HG03159 (cell line): ENCODE results near the gene PTPRD.
"Not testable (repeated sequence)": the region's sequence is repeated elsewhere in the genome, so short reads cannot be mapped to it uniquely, and the experiment has no call there.

Source experiments
- ATAC-seq: cut with Tn5 transposase; IDR thresholded peaks from one replicate; pipeline ENCODE4 v1.9.1; 2021; ENCODE audit warnings: mild to moderate bottlenecking, moderate library complexity; ENCODE audit not compliant: unreplicated experiment

Gene PTPRD

DNA sequence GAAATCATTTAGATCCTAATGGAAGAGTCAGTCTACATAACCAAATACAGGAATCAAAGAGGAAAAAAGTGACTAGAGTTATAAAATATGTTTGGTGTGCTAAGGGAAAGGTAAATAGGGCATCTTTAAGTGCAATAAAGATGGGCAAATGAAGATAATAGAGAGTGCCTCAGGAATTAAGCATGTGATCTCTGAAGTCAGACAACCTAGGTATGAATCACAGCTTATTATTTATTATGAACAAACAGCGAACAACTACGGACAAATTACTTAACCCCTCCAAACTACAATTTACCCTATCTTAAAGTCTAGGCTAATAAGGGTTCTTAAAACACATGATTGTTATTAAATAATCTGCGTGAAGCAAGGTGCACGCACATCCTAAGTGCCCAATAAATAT, 1903.1 kb downstream of the PTPRD start:
- no peak for ATAC-seq

DNA sequence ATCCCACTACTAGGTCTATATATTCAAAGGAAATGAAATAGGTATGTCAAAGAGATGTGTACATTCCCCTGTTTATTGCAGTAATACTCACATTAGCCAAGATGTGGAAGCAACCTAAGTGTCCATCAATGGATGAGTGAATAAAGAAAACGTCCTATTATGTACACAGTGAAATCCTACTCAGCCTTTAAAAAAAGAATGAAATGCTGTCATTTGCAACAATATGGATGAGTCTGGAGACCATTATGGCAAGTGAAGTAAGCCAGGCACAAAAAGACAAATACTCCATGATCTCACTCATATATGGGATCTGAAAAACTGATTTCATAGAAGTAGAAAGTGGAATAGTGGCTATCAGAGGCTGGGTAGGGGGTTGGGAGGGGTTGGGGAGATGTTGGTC, 1904.1 kb downstream of the PTPRD start:
- no peak for ATAC-seq

DNA sequence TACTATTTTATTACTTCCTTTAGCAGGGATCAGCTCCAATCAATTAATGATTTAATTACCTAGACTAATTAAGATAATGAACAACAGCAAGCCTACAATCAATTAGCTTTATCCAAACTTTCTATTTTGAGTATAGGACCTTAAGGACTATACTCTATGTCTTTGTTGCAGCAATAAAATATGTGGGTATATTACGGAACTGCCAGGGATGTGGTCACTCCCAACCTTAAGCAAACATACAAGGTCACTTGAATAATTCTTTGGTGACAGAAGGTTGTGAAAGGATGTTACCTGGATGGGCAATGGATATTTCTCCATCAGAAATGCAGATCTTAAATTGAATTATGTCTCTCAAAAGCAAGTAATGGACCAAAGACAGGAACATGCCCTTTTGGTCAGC, 1905.8 kb downstream of the PTPRD start:
- no peak for ATAC-seq

DNA sequence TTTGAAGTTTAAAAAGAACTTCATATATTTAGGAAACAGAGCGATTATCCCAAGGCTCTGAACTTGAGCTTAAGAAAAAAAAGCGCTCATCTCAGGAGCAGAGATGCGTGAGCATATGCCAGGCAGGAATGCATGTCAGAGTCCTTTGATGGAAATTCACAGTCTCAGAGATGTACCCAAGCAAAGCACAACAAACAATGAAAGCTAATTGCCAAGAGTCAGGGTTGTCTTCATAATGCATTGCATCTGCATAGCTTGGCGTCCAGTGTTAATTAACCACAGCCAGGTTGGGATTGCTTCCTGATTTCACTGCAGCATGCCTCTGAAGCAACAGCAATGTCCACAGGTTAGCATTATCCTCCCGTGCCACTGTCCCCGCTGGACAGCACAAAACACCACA, 1906.3 kb downstream of the PTPRD start:
- ATAC-seq = no peak

DNA sequence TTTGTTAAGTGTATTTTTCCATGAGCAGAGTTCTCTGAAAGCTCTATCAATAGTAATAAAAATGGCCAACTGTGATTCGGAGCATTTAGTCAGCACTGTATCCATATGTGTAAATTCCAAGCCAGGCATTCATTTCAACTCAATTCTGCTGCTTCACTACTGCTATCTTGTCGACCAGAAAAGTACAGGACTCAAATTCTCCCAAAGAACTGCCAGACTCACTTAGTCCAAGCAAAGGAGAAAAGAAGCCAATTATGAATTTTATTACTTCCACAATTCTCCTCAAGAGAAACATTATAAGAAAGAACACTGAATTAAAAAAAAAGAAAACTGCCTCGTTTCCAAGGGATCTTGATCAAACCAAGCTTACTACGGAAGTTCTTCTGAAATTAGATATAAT, 1906.9 kb downstream of the PTPRD start:
- ATAC-seq = no peak

DNA sequence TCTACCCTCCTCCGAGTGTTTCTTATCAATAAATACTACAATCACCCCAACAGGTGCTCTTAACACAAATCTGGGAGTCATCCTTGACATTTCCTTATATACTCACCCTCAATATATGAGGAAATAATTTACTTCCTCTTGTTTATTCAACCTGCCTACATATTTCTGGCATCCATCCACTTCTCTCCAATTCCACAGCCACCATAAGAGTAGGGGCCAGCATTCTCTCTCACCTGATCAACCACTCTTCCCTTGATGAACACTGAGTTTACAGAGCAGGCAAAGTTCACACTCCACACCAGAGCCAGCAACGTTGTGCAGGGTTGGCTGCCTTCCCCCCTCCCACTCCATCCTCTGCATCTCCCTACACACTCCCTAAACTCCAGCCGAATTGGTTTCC, 1908.9 kb downstream of the PTPRD start:
- ATAC-seq = no peak

DNA sequence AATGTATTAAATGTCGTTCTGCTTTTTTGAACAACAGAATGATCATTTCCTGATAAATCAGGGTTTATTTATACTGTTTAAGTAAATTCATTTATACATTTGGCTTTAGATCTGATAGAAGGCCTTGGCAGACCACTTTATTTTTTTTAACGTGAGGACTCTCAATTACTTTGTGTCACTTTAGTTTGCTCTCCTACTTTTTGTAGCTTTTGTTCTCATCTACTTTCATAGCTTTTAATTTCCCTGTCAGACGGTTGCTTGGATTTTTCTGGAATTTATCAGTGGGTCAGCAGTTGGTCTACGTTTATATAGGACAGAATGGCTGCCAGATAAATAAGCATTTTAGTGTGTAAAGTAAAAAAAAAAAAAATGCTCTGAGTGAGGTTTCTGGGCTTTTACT, 1910.9 kb downstream of the PTPRD start:
- ATAC-seq = no peak

DNA sequence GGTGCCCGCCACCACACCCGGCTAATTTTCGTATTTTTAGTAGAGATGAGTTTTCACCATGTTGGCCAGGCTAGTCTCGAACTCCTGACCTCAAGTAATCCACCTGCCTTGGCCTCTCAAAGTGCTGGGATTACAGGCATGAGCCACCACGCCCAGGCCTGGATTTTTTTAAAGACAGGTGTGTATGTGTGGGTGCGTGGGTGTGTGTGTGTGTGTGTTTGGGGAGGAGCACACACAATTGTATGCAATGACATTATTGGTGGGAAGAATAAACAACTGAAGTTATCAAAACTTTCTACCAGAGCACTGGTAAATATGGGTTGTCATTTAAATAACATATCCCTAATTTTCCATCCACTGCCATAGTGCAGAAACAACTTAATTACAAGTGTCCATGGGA, 1915.2 kb downstream of the PTPRD start:
- not testable (repeated sequence) for ATAC-seq

DNA sequence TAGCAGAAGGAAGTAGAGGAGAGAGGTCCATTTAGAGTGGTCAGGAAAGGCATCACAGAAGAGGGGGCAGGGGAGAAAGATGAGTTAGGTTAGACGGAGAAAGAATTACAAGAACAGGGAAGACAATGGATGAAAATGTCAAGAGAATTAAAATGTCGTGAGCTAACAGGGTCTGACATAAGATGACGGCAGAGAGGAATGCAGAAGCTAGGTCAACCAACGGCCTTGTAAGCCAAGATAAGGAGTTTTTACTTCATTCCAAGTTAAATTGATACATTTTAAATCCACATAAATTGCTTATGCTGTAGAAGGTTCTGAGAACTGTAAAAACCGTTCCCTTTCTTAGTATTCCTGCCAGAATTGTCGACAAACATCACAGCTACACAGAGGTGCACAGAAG, 1916.3 kb downstream of the PTPRD start:
- ATAC-seq = no peak

DNA sequence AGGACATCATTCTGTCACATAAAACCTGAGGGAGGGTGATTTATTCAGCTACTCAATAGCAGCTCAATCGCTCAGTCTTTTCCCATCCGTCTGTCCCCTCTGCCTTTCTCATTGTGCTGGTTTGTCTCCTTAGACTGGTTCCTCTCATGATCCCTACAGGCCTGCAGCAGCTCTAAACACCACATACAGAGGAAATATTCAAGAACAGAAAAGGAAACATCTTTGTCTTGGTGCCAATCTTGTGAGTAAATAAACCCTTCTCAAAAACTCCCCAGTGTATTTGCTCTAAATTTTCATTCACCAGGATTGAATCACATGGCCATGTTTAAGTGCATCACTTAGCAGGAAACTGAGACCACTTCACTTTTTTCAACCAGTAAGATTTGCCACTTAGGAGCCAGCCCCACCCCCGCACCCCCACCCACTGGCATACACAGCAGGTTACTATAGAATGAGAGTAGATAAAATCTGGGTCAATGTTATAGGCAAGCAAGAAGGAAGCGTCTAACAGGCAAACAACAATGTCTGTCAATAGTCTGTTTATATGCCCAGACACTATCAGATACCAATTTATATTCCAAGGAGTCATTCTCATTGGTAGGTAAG, 1917.7 kb downstream of the PTPRD start:
- ATAC-seq = no peak

DNA sequence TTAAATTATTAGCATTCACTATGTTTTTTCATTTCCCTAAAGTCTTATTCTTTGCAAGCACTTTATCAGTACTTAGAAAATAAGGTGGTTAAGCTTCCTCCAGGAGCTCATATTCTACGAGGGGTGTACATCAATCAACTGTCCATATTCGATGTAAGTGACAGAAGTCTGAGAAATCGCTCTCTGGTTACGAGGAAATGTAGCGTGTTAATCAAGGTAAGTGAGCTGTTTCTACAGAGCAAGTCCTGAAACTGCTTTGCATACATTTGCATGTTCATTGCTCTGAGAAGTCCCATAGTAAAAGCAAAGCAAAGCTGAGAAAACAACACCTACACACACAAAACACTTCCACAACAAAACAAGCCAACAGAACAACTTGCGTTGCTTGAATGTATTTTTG, 1919.3 kb downstream of the PTPRD start:
- no peak for ATAC-seq

DNA sequence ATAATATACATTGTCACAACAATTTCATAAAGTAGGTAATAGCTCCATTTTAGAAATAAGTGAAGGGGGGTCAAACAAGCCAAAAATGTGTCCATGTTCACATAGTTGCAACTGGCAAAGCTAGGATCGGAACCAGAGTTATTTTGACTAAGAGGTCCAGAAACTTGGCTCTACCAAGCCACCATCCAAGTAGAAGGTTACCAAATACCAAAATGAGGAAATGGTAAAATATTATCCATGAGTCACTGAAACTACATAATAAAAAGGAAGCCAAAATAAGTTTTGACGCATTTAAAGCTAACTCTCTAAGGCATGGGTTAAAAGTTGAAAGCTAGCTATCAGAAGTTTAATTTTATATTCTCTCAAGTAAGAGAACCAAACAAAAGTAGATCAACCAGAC, 1926.3 kb downstream of the PTPRD start:
- ATAC-seq = no peak

DNA sequence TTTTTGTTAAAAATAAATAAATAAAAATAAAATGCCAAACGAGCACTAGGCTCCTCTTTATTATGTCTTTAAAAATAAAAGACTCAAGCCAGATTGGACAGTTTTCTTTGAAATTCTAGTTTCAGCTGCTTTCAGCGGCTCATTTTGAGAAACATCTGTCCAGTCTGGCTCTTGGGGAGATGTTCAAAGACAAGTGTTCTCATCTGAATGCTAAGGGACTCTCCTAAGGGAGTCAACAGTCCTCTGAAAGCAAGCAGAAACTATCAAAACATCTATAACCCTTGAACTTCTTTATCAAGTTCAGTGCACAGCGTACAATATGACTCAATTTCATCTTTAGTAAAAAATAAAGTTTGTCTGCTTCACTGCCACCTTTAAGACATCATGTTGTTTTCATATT, 1927.0 kb downstream of the PTPRD start:
- no peak for ATAC-seq

DNA sequence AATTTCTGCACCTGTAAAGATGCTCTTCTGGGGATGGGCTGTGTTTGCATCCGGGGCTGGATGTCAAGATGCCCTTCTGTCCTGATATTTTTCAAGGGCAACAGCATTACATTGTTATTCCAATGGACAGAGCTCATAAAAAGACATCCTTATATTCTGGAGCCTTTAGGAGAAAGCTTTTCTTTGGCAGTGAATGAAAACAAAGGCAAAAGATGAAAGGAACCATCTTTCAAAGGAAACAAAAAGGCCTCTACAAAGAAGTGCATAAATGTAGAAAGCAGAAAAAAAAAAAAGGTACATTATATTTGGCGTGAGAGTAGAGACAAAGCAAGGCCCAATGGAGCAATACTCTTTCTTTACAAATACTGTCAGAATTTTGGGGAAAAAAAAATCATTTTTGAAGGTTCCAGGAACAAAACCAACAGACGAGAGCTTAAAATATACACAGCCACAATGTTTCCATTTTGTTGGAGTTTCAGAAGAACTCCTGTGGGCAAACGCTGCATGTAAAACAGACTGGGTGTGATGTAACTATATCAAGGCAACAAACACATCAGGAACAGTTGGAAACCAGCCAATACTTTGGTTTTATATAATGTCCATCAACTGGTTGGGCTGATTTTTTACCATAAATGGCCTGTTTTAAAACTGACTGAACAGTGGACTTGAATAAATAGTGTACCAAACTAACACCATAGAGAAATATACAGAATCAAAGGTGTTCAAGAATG, 1927.7 kb downstream of the PTPRD start:
- no peak for ATAC-seq

DNA sequence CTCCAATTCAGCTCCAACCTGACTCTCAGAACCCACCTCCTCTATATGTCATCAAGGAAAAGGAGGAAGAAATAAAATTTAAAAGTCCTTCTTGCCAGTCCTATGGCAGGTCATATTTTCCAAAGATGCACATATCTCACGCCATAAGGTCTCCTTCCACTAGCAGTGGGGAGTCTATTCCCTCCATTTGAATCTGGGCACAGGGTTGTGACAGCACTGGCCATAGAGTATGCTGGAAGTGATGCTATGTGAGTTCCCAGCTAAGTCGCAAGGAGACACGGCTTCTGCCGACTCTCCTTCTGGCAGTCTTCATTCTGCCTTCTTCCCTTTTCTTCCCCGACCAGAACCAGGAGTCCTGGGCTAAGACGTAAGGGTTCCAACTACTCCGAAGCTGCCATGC, 1929.3 kb downstream of the PTPRD start:
- ATAC-seq = no peak

DNA sequence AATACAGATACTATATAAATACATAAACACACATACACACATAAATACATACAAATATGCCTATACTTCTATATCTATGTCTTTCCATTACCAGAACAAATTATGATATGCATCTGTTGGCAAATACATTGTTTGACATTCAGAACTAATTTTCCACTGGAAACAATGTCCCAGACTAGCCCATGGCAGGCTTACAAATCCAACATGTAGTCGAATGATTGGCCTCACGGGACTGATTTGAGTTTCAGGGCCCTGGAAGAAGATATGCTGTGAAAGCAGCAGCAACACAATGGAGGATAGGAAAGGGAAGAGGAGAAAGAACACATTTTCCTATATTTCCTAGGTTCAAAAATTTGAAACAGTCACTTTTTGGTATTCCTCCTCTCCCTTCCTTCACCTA, 1932.1 kb downstream of the PTPRD start:
- no peak for ATAC-seq

DNA sequence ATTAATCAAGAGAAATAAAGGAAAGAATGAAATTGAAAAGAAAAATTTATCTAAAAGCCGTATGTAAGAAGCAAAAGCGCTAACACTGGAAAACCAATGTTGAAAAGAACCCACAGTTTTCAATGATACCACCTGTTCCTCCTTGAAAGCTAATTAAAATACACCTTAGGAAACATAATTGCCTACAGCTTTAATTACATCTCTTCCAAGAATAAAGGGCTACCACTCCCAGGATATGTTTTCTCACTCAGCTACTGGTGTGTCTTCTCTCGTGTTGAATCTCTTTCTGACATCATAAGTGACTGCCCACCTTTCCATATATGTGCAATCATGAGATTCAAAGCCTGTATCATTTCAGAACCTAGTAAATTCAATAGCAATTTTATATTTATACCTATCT, 1932.6 kb downstream of the PTPRD start:
- no peak for ATAC-seq

DNA sequence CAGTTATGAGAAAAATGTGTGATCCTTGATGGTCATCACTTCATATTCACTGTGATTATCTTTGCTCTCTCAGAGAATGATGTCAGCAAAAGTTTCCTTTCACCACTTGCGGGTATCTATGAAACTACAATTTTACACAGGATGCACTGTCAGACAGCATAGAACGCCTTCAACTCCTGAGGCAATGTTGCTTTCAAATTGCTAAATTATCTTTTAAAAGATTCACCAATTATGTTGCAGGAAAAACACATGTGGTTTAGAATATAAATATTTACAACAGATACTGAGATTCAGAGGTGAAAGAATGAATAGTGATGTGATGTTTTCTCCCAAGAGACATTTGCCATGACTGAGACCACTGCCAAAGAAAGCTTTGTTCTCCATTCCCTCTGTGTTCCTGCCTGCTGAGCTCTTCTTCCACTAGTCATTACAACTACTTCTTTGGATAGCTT, 1933.4 kb downstream of the PTPRD start:
- no peak for ATAC-seq

DNA sequence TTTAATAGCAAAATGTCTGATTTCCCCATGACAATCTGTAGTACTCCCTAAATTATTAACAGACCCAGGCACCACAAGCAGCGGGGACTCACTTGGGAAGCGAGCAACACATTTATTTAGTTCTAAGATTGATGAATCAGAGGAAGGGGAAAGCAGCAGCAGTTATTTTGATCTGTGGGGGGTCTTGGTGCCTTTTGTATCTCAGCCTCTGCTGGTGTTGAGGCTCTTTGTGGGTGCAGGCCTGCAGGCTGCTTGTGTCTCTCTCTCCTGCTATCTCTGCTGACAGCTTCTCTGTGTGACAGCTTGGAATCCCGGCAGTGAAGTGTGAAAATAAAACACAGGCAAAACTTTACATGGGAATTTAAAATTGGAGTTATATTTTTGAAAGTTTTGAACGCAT, 1935.1 kb downstream of the PTPRD start:
- no peak for ATAC-seq

DNA sequence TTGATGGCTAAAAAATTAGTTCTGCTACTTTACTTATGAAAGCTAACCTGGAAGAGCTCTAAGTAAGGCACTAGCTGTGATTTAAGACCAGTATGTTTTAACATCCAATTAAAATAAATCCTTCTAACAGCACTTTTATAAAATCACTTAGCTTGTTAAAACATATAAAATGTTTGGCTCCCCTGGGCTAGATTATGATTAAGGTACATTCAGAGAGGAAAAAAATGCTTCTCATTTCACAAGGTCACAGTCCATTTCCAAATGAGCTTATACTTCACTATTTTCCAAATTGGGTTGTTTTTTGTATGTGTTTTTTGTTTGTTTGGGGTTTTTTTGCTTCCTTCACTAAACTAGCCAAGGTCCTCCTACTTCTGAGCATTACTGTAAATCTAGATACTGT, 1938.3 kb downstream of the PTPRD start:
- ATAC-seq = no peak

DNA sequence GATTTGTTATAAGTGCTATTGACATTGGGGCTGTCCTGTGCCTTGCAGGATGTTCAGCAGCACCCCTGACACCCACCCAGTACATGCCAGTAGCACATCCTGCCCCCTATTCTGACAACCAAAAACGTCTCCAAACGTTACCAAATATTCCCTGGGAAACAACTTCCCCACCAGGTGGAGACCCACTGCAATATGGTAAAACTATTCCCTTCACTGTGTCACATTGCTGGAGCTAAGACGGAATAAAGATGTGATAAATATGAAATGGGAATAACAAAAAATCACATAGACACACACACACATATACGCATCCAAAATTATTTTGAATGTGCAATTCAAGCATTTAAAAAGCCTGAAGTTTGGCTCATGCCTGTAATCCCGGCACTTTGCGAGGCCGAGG, 1939.0 kb downstream of the PTPRD start:
- ATAC-seq = no peak

DNA sequence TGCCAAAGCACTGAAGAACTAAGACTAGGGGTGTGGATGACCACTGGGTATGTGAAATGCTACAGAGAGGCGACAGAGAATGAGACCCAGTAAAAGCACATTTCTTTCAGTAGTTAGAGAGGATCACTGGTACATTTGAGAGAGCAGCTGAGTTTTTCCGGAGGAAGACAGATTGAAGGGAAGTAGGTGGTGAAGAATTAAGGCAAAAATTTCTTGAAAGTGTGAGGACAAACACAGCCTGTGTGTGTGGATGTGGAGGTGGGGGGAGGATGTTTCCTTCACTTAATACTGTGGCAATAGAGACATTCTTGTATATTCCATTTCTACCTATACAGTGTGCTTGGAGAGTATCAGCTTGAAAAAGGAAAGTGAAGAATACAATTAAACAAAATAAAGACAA, 1942.1 kb downstream of the PTPRD start:
- ATAC-seq = no peak

DNA sequence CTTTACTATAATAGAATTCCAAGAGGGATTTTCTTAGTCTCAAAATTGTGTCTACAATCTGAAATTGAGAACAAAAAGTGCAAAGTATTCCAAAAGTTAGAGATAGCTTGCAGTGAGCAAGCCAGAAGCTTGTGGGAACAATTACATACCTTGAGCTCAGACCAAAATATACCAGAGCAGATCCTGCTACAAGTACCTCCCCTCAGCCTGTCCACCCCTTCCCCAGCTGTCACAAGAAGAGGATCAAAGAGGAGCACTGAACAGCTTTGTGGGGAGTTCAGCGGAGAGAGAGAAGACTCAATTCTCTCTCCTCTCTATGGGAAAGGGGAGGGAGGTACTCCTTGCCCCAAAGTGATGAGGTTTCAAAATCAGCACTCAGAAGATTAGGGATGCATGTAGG, 1944.1 kb downstream of the PTPRD start:
- no peak for ATAC-seq
